Naive thymus-derived CD8-positive, alpha-beta T cell (primary cell): ENCODE results near the gene DGLUCY. TPM values are rescaled to one million over a fixed set of nuclear protein-coding genes. Genes with fewer than 3 reads are reported as not detected.
A peak's percentile ranks its signal among the peaks of the same experiment; 100 is the strongest.
"Not testable (repeated sequence)": the region's sequence is repeated elsewhere in the genome, so short reads cannot be mapped to it uniquely, and the experiment has no call there.

Experiments used
- ATAC-seq, 2 donors: fragments of 150-1000 bp; cut with Tn5 transposase in 1 of 2; sonication (Bioruptor Pico), chemical (Tn5 transposase) in 1 of 2; 1 replicate in 1 of 2; 2 replicates in 1 of 2; pipeline ENCODE4 v1.10.0; 2021; ENCODE audit warnings: mild to moderate bottlenecking in 2 of 2, moderate library complexity in 2 of 2
- POLR2A ChIA-PET: fragments of 350-600 bp; sonication (Branson Sonifier 250); formaldehyde crosslinking; loops from one replicate; lab custom pipeline; 2021; ENCODE audit warnings: antibody characterized with exemption; lab: Charles Lee
- DNase-seq, 10 donors: peaks; one replicate each; pipeline versions ENCODE4 v3.0.0 to v3.0.0-alpha.2; 2020 to 2022
- H3K27ac Mint-ChIP-seq, 10 donors: one replicate each; pipeline ENCODE4 v1.8.0; 2020 to 2022; ENCODE audit warnings: mild to moderate bottlenecking in 10 of 10, mixed read lengths in 10 of 10, moderate library complexity in 4 of 10, inconsistent platforms in 1 of 10
- H3K27me3 Mint-ChIP-seq, 5 donors: one replicate each; pipeline ENCODE4 v1.8.0; 2021 to 2022; ENCODE audit warnings: mixed read lengths in 5 of 5
- H3K36me3 Mint-ChIP-seq, 3 donors: one replicate each; pipeline ENCODE4 v1.8.0; 2020 to 2022; ENCODE audit warnings: mixed read lengths in 3 of 3, mild to moderate bottlenecking in 2 of 3, inconsistent platforms in 1 of 3
- H3K4me1 Mint-ChIP-seq, 4 donors: one replicate each; pipeline ENCODE4 v1.8.0; 2021 to 2022; ENCODE audit warnings: mixed read lengths in 4 of 4
- H3K4me3 Mint-ChIP-seq, 10 donors: one replicate each; pipeline ENCODE4 v1.8.0; 2020 to 2022; ENCODE audit warnings: mild to moderate bottlenecking in 10 of 10, mixed read lengths in 10 of 10, moderate library complexity in 6 of 10, inconsistent platforms in 1 of 10
- H3K9me3 Mint-ChIP-seq, 9 donors: one replicate each; pipeline ENCODE4 v1.8.0; 2020 to 2022; ENCODE audit warnings: mixed read lengths in 9 of 9, mild to moderate bottlenecking in 3 of 9, inconsistent platforms in 1 of 9, moderate library complexity in 1 of 9
- polyA plus RNA-seq, 3 donors: library from polyadenylated mRNA; unstranded; fragments of 300-500 nt; fragmentation: Illumina TruSeq; gene quantifications; one replicate each; pipeline ENCODE4 v1.2.3, GENCODE V29; 2021
- total RNA-seq, 8 experiments: library from RNA in 2 of 8; stranded (reverse) in 2 of 8; gene quantifications; one replicate each; pipeline ENCODE4 v1.2.3 and lab custom pipeline; 2021 to 2026

DGLUCY gene
- total and polyA plus RNA-seq, 5 experiments from 2014 or later: 24.9 to 83.9 (median 38.5) TPM

DNA sequence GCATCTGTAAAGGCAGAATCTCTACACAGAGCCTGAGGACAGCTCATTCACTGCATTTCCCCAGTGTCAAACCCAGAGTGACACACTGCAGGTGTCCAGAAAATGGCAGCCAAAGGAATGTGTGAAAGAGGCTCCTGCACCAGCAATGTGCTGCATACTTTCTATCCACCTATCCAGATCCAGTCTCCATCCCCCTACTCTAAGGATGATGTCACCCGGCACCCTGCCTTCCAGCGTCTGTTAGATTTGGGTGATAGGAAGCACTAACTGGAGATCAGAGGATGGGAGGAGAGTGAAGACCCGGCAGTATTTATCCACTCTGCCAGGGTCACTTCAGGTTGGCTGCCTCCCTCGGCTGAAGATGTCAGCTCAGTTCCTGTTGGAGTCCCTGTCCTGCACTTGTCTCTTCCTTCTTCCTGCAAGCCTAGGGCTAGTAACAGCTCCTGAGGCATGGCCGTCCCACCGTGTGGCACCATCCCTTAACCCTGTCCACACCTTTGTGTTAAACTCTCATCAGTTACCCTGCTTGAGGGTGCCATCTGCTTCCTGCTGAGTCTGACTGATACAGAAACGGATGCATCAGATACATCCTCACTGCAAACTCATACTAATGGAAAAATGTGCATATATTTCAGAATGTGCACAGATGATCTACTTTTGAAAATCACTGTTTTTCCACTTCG lies 143.6 kb downstream of the DGLUCY start:
- Mint-ChIP-seq H3K9me3 (peaks cover 0 to 4% (median 0%) of the 10 kb centered on the region in 9 donors), H3K36me3 (peaks cover 0 to 2% (median 0%) of the 10 kb centered on the region in 3 donors), H3K27ac (peak overlapping the region in 2 of 10 donors; percentile 31 to 72), H3K27me3 (no peaks in the 10 kb centered on the region), H3K4me1 (peaks cover 21 to 57% (median 48%) of the 10 kb centered on the region in 4 donors), H3K4me3 (no peak overlapping the region)
- no peak for ATAC-seq
- POLR2A ChIA-PET: interaction anchor here (1.5 kb wide), 1 partner anchor 13 kb away, joined by 3 read pairs; the partner anchor contains the start of gene GPR68
- DNase-seq: no peak

DNA sequence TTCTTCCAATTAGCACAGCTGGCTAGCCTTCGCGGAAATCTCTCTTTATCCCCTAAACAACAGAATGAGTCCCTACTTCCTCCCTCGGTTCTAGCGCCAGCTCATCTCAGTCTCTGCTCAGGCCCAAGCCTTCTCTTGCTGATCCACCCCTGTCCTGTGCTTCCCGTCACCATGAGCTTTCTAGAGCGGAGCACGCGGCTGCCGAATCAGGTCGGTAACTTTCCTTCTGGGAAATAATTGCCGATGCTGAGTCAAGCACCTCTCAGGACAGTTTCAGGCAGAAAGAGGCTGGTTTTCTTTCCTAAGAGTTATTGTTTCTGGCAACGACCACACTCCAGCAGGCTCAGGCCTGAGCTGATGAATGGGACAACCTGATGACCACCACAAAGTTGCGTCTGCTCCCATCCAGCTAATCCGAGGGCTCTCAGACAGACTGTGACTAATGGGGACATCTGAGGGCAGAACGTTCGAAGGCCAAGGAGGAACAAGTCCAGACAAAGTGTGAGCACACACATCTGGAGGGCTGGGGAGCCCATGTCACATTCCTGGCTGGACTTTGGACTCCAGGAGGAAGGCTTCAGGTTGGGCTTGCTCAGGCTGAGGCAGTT lies 144.2 kb downstream of the DGLUCY start:
- H3K4me1 Mint-ChIP-seq: peaks cover 23 to 55% (median 46%) of the 10 kb centered on the region in 4 donors
- no peaks in the 10 kb centered on the region for H3K27me3 Mint-ChIP-seq
- H3K36me3 Mint-ChIP-seq: peaks cover 0 to 2% (median 0%) of the 10 kb centered on the region in 3 donors
- POLR2A ChIA-PET: interaction anchor here (1.5 kb wide), 1 partner anchor 14 kb away, joined by 3 read pairs; the partner anchor contains the start of gene GPR68
- H3K4me3 Mint-ChIP-seq: no peak overlapping the region
- peaks cover 0 to 4% (median 0%) of the 10 kb centered on the region in 9 donors for H3K9me3 Mint-ChIP-seq
- H3K27ac Mint-ChIP-seq: peak overlapping the region in 1 of 10 donors; percentile 72
- ATAC-seq (no peak), DNase-seq (no peak)

DNA sequence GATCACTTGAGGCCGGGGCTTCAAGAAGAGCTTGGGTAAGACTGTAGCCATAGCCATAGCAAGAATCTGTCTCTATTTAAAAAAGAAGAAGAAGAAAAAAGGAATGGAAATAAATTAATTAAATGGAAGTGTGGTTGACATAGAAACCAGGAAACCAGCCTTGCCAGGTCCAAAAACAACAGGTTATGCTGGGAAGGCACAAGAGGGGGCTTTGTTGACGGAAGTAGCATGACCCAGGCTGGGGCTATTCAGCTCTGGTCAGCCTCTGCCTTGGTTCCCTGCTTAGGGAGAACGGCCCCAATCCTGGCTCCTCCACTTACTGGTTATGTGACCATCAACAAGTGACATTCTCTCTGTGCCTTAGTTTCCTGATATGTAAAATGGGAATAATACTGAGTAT lies 145.0 kb downstream of the DGLUCY start:
- DNase-seq (no peak), ATAC-seq (no peak)
- Mint-ChIP-seq H3K9me3 (peaks cover 0 to 4% (median 0%) of the 10 kb centered on the region in 9 donors), H3K27me3 (peaks cover 0 to 2% (median 0%) of the 10 kb centered on the region in 5 donors), H3K4me1 (peaks cover 29 to 61% (median 51%) of the 10 kb centered on the region in 4 donors), H3K36me3 (peaks cover 0 to 2% (median 0%) of the 10 kb centered on the region in 3 donors), H3K27ac (peak overlapping the region in 2 of 10 donors; percentile 41 to 53), H3K4me3 (no peak overlapping the region)
- POLR2A ChIA-PET: no interaction called here

DNA sequence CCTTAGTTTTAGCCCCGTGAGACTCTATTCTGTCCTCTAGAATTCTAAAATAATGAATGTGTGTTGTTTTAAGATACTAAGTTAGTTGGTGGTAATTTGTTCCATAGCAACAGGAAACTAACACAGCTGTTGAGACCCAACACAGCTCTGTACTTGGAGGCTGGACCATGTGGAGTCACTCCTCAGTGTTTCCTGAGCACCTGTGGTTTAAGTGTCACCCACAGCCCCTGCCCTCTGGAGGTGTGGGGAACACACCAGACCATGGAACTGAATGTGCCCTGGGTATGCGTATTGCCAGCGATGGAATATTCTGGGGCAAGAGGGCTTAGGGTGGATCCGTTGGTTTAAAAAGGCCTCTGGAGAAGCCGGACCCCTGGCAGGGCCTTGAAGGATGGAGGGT lies 147.2 kb downstream of the DGLUCY start:
- ATAC-seq (peak; percentile 23 to 42), DNase-seq (peak in 1 of 10 donors; percentile 18)
- peaks cover 0 to 2% (median 0%) of the 10 kb centered on the region in 3 donors for H3K36me3 Mint-ChIP-seq
- H3K4me3 Mint-ChIP-seq: peak overlapping the region in 3 of 10 donors; percentile 15 to 55 (median 18)
- H3K4me1 Mint-ChIP-seq: peaks cover 30 to 58% (median 47%) of the 10 kb centered on the region in 4 donors
- H3K9me3 Mint-ChIP-seq: peaks cover 0 to 4% (median 0%) of the 10 kb centered on the region in 9 donors
- peaks cover 0 to 2% (median 0%) of the 10 kb centered on the region in 5 donors for H3K27me3 Mint-ChIP-seq
- POLR2A ChIA-PET: interaction anchor here (0.6 to 2.4 kb wide), 4 partner anchors 8 to 45 kb away, joined by 3 to 23 read pairs (median 3); partner anchors contain the start of gene GPR68
- peak overlapping the region in 4 of 10 donors; percentile 3 to 78 (median 52) for H3K27ac Mint-ChIP-seq

DNA sequence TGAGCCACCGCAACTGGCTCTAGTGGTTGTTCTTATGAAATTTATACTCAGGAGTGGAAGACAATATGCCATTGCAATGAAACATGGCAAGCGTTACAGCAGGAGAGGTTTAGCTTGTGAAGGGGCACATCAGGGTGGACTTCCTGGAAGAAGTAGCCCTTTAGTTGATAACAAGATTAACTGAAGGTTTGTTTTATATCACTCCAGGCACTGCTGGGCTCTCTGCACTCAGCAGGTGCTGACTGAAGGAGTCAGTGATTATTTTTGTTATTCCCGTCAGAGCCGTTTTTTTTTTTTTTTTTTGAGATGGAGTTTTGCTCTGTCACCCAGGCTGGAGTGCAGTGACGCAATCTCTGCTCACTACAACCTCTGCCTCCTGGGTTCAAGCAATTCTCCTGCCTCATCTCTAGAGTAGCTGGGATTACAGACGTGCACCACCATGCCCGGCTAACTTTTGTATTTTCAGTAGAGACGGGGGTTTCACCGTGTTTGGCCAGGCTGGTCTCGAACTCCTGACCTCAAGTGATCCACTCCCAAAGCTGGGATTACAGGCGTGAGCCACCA lies 148.2 kb downstream of the DGLUCY start:
- H3K4me1 Mint-ChIP-seq: peaks cover 30 to 49% (median 43%) of the 10 kb centered on the region in 4 donors
- peaks cover 0 to 2% (median 0%) of the 10 kb centered on the region in 3 donors for H3K36me3 Mint-ChIP-seq
- peak overlapping the region in 2 of 10 donors; percentile 18 to 38 for H3K4me3 Mint-ChIP-seq
- POLR2A ChIA-PET: interaction anchor here (0.6 to 2.4 kb wide), 7 partner anchors 10 to 440 kb away, joined by 3 to 23 read pairs (median 6); partner anchors contain the start of gene GPR68
- DNase-seq (no peak), ATAC-seq (no peak)
- peak overlapping the region in 3 of 10 donors; percentile 25 to 66 (median 29) for H3K27ac Mint-ChIP-seq
- H3K27me3 Mint-ChIP-seq: peaks cover 0 to 2% (median 0%) of the 10 kb centered on the region in 5 donors
- peaks cover 0 to 4% (median 0%) of the 10 kb centered on the region in 9 donors for H3K9me3 Mint-ChIP-seq

GRCh38 chr14:91263329-91263728 lies 149.5 kb downstream of the DGLUCY start:
- peaks cover 0 to 4% (median 0%) of the 10 kb centered on the region in 9 donors for H3K9me3 Mint-ChIP-seq
- H3K27me3 Mint-ChIP-seq: peaks cover 0 to 2% (median 0%) of the 10 kb centered on the region in 5 donors
- peaks cover 27 to 50% (median 43%) of the 10 kb centered on the region in 4 donors for H3K4me1 Mint-ChIP-seq
- H3K27ac Mint-ChIP-seq: peak overlapping the region in 8 of 10 donors; percentile 31 to 70 (median 46)
- POLR2A ChIA-PET: interaction anchor here (1.0 to 3.4 kb wide), 5 partner anchors 14 to 80 kb away, joined by 3 to 15 read pairs (median 3); no protein-coding TSS in a partner anchor
- H3K36me3 Mint-ChIP-seq: peaks cover 0 to 5% (median 2%) of the 10 kb centered on the region in 3 donors
- ATAC-seq (no peak), DNase-seq (no peak)
- H3K4me3 Mint-ChIP-seq: peak overlapping the region; percentile 40 to 85 (median 72)

GRCh38 chr14:91264151-91265150 lies 150.6 kb downstream of the DGLUCY start:
- Mint-ChIP-seq H3K27ac (peak overlapping the region in 9 of 10 donors; percentile 27 to 88 (median 70)), H3K36me3 (peaks cover 0 to 12% (median 2%) of the 10 kb centered on the region in 3 donors), H3K27me3 (peaks cover 0 to 2% (median 0%) of the 10 kb centered on the region in 5 donors), H3K4me3 (peak overlapping the region; percentile 40 to 85 (median 72)), H3K4me1 (peaks cover 30 to 60% (median 45%) of the 10 kb centered on the region in 4 donors), H3K9me3 (peaks cover 0 to 4% (median 0%) of the 10 kb centered on the region in 9 donors)
- DNase-seq (peak in 1 of 10 donors; percentile 28), ATAC-seq (peak; percentile 55 to 70)
- POLR2A ChIA-PET: interaction anchor here (0.5 to 3.4 kb wide), 10 partner anchors 9 to 151 kb away, joined by 3 to 15 read pairs (median 3); no protein-coding TSS in a partner anchor

- DNase-seq: no peak
- peaks cover 34 to 60% (median 48%) of the 10 kb centered on the region in 4 donors for H3K4me1 Mint-ChIP-seq
- H3K36me3 Mint-ChIP-seq: peaks cover 0 to 19% (median 4%) of the 10 kb centered on the region in 3 donors
- POLR2A ChIA-PET: interaction anchor here (1.0 to 3.4 kb wide), 3 partner anchors 23 to 43 kb away, joined by 3 to 15 read pairs (median 4); no protein-coding TSS in a partner anchor
- ATAC-seq: no peak
- peak overlapping the region in 7 of 10 donors; percentile 1 to 88 (median 48) for H3K27ac Mint-ChIP-seq
- H3K4me3 Mint-ChIP-seq: peak overlapping the region; percentile 31 to 84 (median 66)
- H3K9me3 Mint-ChIP-seq: peaks cover 0 to 4% (median 0%) of the 10 kb centered on the region in 9 donors
- peaks cover 0 to 2% (median 0%) of the 10 kb centered on the region in 5 donors for H3K27me3 Mint-ChIP-seq
These were observed 151.5 kb downstream of the DGLUCY start for GRCh38 chr14:91265404-91265803.

DNA sequence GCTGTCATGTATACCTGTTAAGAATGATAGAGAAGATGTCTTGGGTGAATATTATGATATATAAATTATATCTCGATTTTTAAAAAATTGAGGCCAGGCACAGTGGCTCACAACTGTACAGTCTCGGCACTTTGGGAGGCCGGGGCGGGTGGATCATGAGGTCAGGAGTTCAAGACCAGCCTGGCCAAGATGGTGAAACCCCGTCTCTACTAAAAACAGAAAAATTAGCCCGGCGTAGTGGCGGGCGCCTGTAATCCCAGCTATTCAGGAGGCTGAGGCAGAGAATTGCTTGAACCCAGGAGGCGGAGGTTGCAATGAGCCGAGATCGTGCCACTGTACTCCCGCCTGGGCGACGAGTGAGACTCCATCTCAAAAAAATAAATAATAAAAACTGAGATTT lies 152.4 kb downstream of the DGLUCY start:
- ATAC-seq, DNase-seq, H3K27me3 Mint-ChIP-seq, H3K9me3 Mint-ChIP-seq: not testable (repeated sequence)
- Mint-ChIP-seq H3K4me1 (peaks cover 32 to 52% (median 44%) of the 10 kb centered on the region in 4 donors), H3K27ac (peak overlapping the region in 2 of 10 donors; percentile 70 to 88), H3K4me3 (peak overlapping the region in 3 of 10 donors; percentile 30 to 74 (median 40)), H3K36me3 (peaks cover 0 to 24% (median 5%) of the 10 kb centered on the region in 3 donors)
- POLR2A ChIA-PET: interaction anchor here (0.9 kb wide), 1 partner anchor 11 kb away, joined by 3 read pairs; no protein-coding TSS in a partner anchor

- no peak for ATAC-seq
- no peak for DNase-seq
- Mint-ChIP-seq H3K4me1 (peaks cover 32 to 50% (median 41%) of the 10 kb centered on the region in 4 donors), H3K27me3 (peaks cover 0 to 3% (median 0%) of the 10 kb centered on the region in 5 donors), H3K27ac (peak overlapping the region in 8 of 10 donors; percentile 6 to 88 (median 24)), H3K9me3 (no peaks in the 10 kb centered on the region), H3K36me3 (peaks cover 0 to 36% (median 8%) of the 10 kb centered on the region in 3 donors), H3K4me3 (peak overlapping the region in 2 of 10 donors; percentile 37 to 46)
- POLR2A ChIA-PET: interaction anchor here (1.0 to 1.3 kb wide), 2 partner anchors 24 to 91 kb away, joined by 3 to 4 read pairs; partner anchors contain the start of gene GPR68
These were observed 154.1 kb downstream of the DGLUCY start for GRCh38 chr14:91267965-91268437.
